Mesenchymal stem cell (in vitro differentiated cells and primary cell): ENCODE measurements around the gene ATP9A.

ENCODE experiments used
- DNase-seq: peaks from one replicate; pipeline ENCODE4 v3.0.0-alpha.2; 2013
- H2AFZ ChIP-seq: one replicate; pipeline ENCODE4 v1.6.1; 2013; ENCODE audit warnings: low read depth, mild to moderate bottlenecking, control low read depth, inconsistent platforms, low read length, moderate library complexity
- H2AK5ac ChIP-seq: 2 replicates; pipeline ENCODE4 v1.6.1; 2013; ENCODE audit warnings: low read length, moderate library complexity, mild to moderate bottlenecking, inconsistent platforms; ENCODE audit not compliant: severe bottlenecking
- H2BK120ac ChIP-seq: one replicate; pipeline ENCODE4 v1.6.1; 2013; ENCODE audit warnings: low read depth, mild to moderate bottlenecking, inconsistent platforms, low read length, moderate library complexity
- H2BK12ac ChIP-seq, 2 experiments: one replicate each; pipeline ENCODE4 v1.6.1; 2013; ENCODE audit warnings: inconsistent platforms in 2 of 2, low read length in 2 of 2, mild to moderate bottlenecking in 2 of 2, moderate library complexity in 2 of 2, control low read depth in 1 of 2
- H2BK15ac ChIP-seq: one replicate; pipeline ENCODE4 v1.6.1; 2013; ENCODE audit warnings: mild to moderate bottlenecking, low read depth, inconsistent platforms; ENCODE audit not compliant: poor library complexity, severe bottlenecking
- H2BK5ac ChIP-seq: 2 replicates; pipeline ENCODE4 v1.6.1; 2013; ENCODE audit warnings: low read depth, mild to moderate bottlenecking, low read length, control low read depth, inconsistent platforms; ENCODE audit not compliant: poor library complexity, severe bottlenecking
- H3K14ac ChIP-seq, 2 experiments: one replicate each; pipeline ENCODE4 v1.6.1; 2013; ENCODE audit warnings: inconsistent platforms in 2 of 2, low read length in 2 of 2, control low read depth in 1 of 2, mild to moderate bottlenecking in 1 of 2, moderate library complexity in 1 of 2
- H3K18ac ChIP-seq, 2 experiments: one replicate each; pipeline ENCODE4 v1.6.1; 2013; ENCODE audit warnings: inconsistent platforms in 2 of 2, low read length in 2 of 2, control low read depth in 1 of 2, low read depth in 1 of 2, mild to moderate bottlenecking in 1 of 2
- H3K23ac ChIP-seq, 2 experiments: one replicate each; pipeline ENCODE4 v1.6.1; 2013; ENCODE audit warnings: inconsistent platforms in 2 of 2, low read length in 2 of 2, mild to moderate bottlenecking in 2 of 2, moderate library complexity in 2 of 2, control low read depth in 1 of 2
- H3K27ac ChIP-seq: 2 replicates; pipeline ENCODE4 v1.5.1; 2013; ENCODE audit warnings: mild to moderate bottlenecking, moderate library complexity, low read length, control low read depth, inconsistent platforms; ENCODE audit not compliant: poor library complexity, severe bottlenecking
- H3K27me3 ChIP-seq, 2 experiments: 2 replicates each; pipeline versions ENCODE4 v1.6.1 to v1.7.0; 2013; ENCODE audit warnings: low read length in 2 of 2, mild to moderate bottlenecking in 2 of 2, moderate library complexity in 2 of 2, control low read depth in 1 of 2, inconsistent platforms in 1 of 2; ENCODE audit not compliant: control insufficient read depth in 1 of 2, insufficient read depth in 1 of 2
- H3K36me3 ChIP-seq, 2 experiments: 2 replicates each; pipeline versions ENCODE4 v1.6.1 to v1.7.0; 2013; ENCODE audit warnings: low read length in 2 of 2, control low read depth in 1 of 2, inconsistent platforms in 1 of 2, low read depth in 1 of 2, mild to moderate bottlenecking in 1 of 2; ENCODE audit not compliant: insufficient read depth in 2 of 2, control insufficient read depth in 1 of 2
- H3K4ac ChIP-seq, 2 experiments: one replicate each; pipeline ENCODE4 v1.6.1; 2013; ENCODE audit warnings: inconsistent platforms in 2 of 2, low read length in 2 of 2, mild to moderate bottlenecking in 2 of 2, moderate library complexity in 2 of 2, control low read depth in 1 of 2, low read depth in 1 of 2
- H3K4me1 ChIP-seq: 2 replicates; pipeline ENCODE4 v1.6.1; 2013; ENCODE audit warnings: low read depth, low read length, control low read depth; ENCODE audit not compliant: control insufficient read depth, insufficient read depth
- H3K4me2 ChIP-seq: 2 replicates; pipeline ENCODE4 v1.6.1; 2013; ENCODE audit warnings: low read length, mild to moderate bottlenecking, inconsistent platforms; ENCODE audit not compliant: poor library complexity, severe bottlenecking
- H3K4me3 ChIP-seq, 2 experiments: 2 replicates each; pipeline versions ENCODE4 v1.5.1 to v1.7.0; 2013; ENCODE audit warnings: low read length in 2 of 2, mild to moderate bottlenecking in 2 of 2, control low read depth in 1 of 2, low read depth in 1 of 2; ENCODE audit not compliant: insufficient read depth in 1 of 2
- H3K79me1 ChIP-seq: replicated peaks from 2 replicates; pipeline ENCODE4 v1.6.1; 2013; ENCODE audit warnings: mild to moderate bottlenecking, control low read depth, low read length, inconsistent platforms; ENCODE audit not compliant: poor library complexity, severe bottlenecking
- H3K9ac ChIP-seq: 2 replicates; pipeline ENCODE4 v1.7.0; 2013; ENCODE audit warnings: mild to moderate bottlenecking, low read length, moderate library complexity
- H3K9me3 ChIP-seq: 2 replicates; pipeline ENCODE4 v1.7.0; 2013; ENCODE audit warnings: mild to moderate bottlenecking, low read length; ENCODE audit not compliant: control insufficient read depth
- H4K8ac ChIP-seq: one replicate; pipeline ENCODE4 v1.6.1; 2013; ENCODE audit warnings: inconsistent platforms, mild to moderate bottlenecking, low read length, moderate library complexity
- H4K91ac ChIP-seq: one replicate; pipeline ENCODE4 v1.6.1; 2013; ENCODE audit warnings: mild to moderate bottlenecking, low read length, inconsistent platforms
- WGBS: methylation state at CpG from one replicate; pipeline ENCODE4 v1.1.7; 2013; ENCODE audit warnings: mixed read lengths; 5-methylcytosine and 5-hydroxymethylcytosine counted together

The ATP9A gene

GRCh38 chr20:51614687-51615086 is 153.5 kb downstream of the ATP9A start:
- H3K18ac ChIP-seq: no peak overlapping the region
- H2BK12ac ChIP-seq: no peak overlapping the region
- H2BK15ac ChIP-seq: no peak overlapping the region
- WGBS: 100% methylated on average over 4 of the region's 6 CpGs
- H3K36me3 ChIP-seq: peaks cover 28 to 84% of the 10 kb centered on the region in 2 experiments
- no peak overlapping the region for H3K27ac ChIP-seq
- H3K23ac ChIP-seq: no peak overlapping the region
- DNase-seq: no peak
- no peak overlapping the region for H2BK5ac ChIP-seq
- H3K4me1 ChIP-seq: no peaks in the 10 kb centered on the region
- H3K4ac ChIP-seq: no peak overlapping the region
- H4K8ac ChIP-seq: no peak overlapping the region
- no peak overlapping the region for H2BK120ac ChIP-seq
- no peaks in the 10 kb centered on the region for H3K27me3 ChIP-seq
- no peak overlapping the region for H2AK5ac ChIP-seq
- no peak overlapping the region for H3K9ac ChIP-seq
- H3K14ac ChIP-seq: no peak overlapping the region
- no peak overlapping the region for H2AFZ ChIP-seq
- no peak overlapping the region for H3K4me3 ChIP-seq
- no peaks in the 10 kb centered on the region for H3K79me1 ChIP-seq
- no peak overlapping the region for H3K4me2 ChIP-seq
- no peaks in the 10 kb centered on the region for H3K9me3 ChIP-seq
- no peak overlapping the region for H4K91ac ChIP-seq

GRCh38 chr20:51613580-51613979 is 154.6 kb downstream of the ATP9A start:
- H3K18ac ChIP-seq: no peak overlapping the region
- H3K23ac ChIP-seq: no peak overlapping the region
- no peaks in the 10 kb centered on the region for H3K9me3 ChIP-seq
- H3K4me2 ChIP-seq: no peak overlapping the region
- H3K79me1 ChIP-seq: no peaks in the 10 kb centered on the region
- H4K91ac ChIP-seq: no peak overlapping the region
- no peak overlapping the region for H2AFZ ChIP-seq
- no peak overlapping the region for H3K4me3 ChIP-seq
- H3K27ac ChIP-seq: no peak overlapping the region
- H3K14ac ChIP-seq: no peak overlapping the region
- WGBS: 100% methylated on average over 3 of the region's 6 CpGs
- no peaks in the 10 kb centered on the region for H3K27me3 ChIP-seq
- no peak overlapping the region for H3K9ac ChIP-seq
- H3K36me3 ChIP-seq: peaks cover 31 to 89% of the 10 kb centered on the region in 2 experiments
- no peak for DNase-seq
- H2BK120ac ChIP-seq: no peak overlapping the region
- H2AK5ac ChIP-seq: no peak overlapping the region
- H3K4ac ChIP-seq: no peak overlapping the region
- no peak overlapping the region for H2BK12ac ChIP-seq
- no peak overlapping the region for H2BK15ac ChIP-seq
- no peaks in the 10 kb centered on the region for H3K4me1 ChIP-seq
- no peak overlapping the region for H2BK5ac ChIP-seq
- H4K8ac ChIP-seq: no peak overlapping the region

GRCh38 chr20:51612896-51613295 is 155.3 kb downstream of the ATP9A start:
- no peaks in the 10 kb centered on the region for H3K4me1 ChIP-seq
- no peak overlapping the region for H2BK120ac ChIP-seq
- H2BK15ac ChIP-seq: no peak overlapping the region
- H3K27ac ChIP-seq: no peak overlapping the region
- no peak overlapping the region for H3K18ac ChIP-seq
- H3K4me2 ChIP-seq: no peak overlapping the region
- no peak overlapping the region for H4K8ac ChIP-seq
- H2AK5ac ChIP-seq: no peak overlapping the region
- H2BK12ac ChIP-seq: no peak overlapping the region
- H3K36me3 ChIP-seq: peaks cover 25 to 89% of the 10 kb centered on the region in 2 experiments
- no peaks in the 10 kb centered on the region for H3K79me1 ChIP-seq
- no peak overlapping the region for H2BK5ac ChIP-seq
- no peak overlapping the region for H3K4ac ChIP-seq
- 98% methylated on average over 5 of the region's 5 CpGs for WGBS
- H3K4me3 ChIP-seq: no peak overlapping the region
- H3K9ac ChIP-seq: no peak overlapping the region
- no peak overlapping the region for H2AFZ ChIP-seq
- H4K91ac ChIP-seq: no peak overlapping the region
- no peak overlapping the region for H3K23ac ChIP-seq
- DNase-seq: no peak
- no peaks in the 10 kb centered on the region for H3K9me3 ChIP-seq
- no peaks in the 10 kb centered on the region for H3K27me3 ChIP-seq
- H3K14ac ChIP-seq: no peak overlapping the region

GRCh38 chr20:51611625-51611890 is 156.6 kb downstream of the ATP9A start:
- H3K14ac ChIP-seq: no peak overlapping the region

More at GRCh38 chr20:51611625-51611890, 156.6 kb downstream of the ATP9A start:
- Histone ChIP-seq H3K27me3 (no peaks in the 10 kb centered on the region), H3K27ac (no peak overlapping the region), H2BK5ac (no peak overlapping the region), H3K23ac (no peak overlapping the region), H3K4me3 (no peak overlapping the region), H3K4ac (no peak overlapping the region), H3K36me3 (peaks cover 26 to 86% of the 10 kb centered on the region in 2 experiments), H3K79me1 (no peaks in the 10 kb centered on the region), H2BK12ac (no peak overlapping the region), H4K8ac (no peak overlapping the region), H3K4me1 (no peaks in the 10 kb centered on the region), H3K9ac (no peak overlapping the region), H4K91ac (no peak overlapping the region), H3K18ac (no peak overlapping the region), H2AK5ac (no peak overlapping the region), H3K4me2 (no peak overlapping the region), H2AFZ (no peak overlapping the region), H2BK120ac (no peak overlapping the region), H3K9me3 (no peaks in the 10 kb centered on the region), H2BK15ac (no peak overlapping the region)
- 33% methylated on average over 1 of the region's 2 CpGs for WGBS
- DNase-seq: no peak
